ENCODE measurements around the gene ZSWIM4.
"Not testable (repeated sequence)": the region's sequence is repeated elsewhere in the genome, so short reads cannot be mapped to it uniquely, and the experiment has no call there.

The ZSWIM4 gene

GRCh38 chr19:13848798-13849676 lies 53.8 kb downstream of the ZSWIM4 start:
- H3K27ac Mint-ChIP-seq, result peak overlapping the region; percentile 100
- H3K4me1 Mint-ChIP-seq (ENCODE audit: low read depth in 2 of 2), result peaks cover 41% of the 10 kb centered on the region in 2 donors
- H3K27me3 Mint-ChIP-seq, result no peaks in the 10 kb centered on the region
- DNase-seq (peak in 1 of 3 experiments; percentile 27), ATAC-seq (replicated peaks) (no peak)
- peak overlapping the region; percentile 69 to 83 for H3K4me3 Mint-ChIP-seq
- no peaks in the 10 kb centered on the region for H3K9me3 Mint-ChIP-seq
- peaks cover 71% of the 10 kb centered on the region for H3K36me3 Mint-ChIP-seq (ENCODE audit: insufficient read depth)

- Mint-ChIP-seq H3K27ac (peak overlapping the region; percentile 100), H3K4me3 (peak overlapping the region; percentile 68 to 83), H3K4me1 (ENCODE audit: low read depth in 2 of 2) (peaks cover 29 to 34% of the 10 kb centered on the region in 2 donors), H3K27me3 (no peaks in the 10 kb centered on the region), H3K9me3 (no peaks in the 10 kb centered on the region), H3K36me3 (ENCODE audit: insufficient read depth) (peaks cover 59% of the 10 kb centered on the region)
- DNase-seq (peak; percentile 69 to 79 (median 74)), ATAC-seq (replicated peaks) (peak; percentile 12)
Measured at GRCh38 chr19:13849991-13850909, 55.0 kb downstream of the ZSWIM4 start.

GRCh38 chr19:13850910-13851733 lies 55.9 kb downstream of the ZSWIM4 start:
- Mint-ChIP-seq H3K4me3 (peak overlapping the region; percentile 68 to 72), H3K36me3 (ENCODE audit: insufficient read depth) (peaks cover 52% of the 10 kb centered on the region), H3K27me3 (no peaks in the 10 kb centered on the region), H3K4me1 (ENCODE audit: low read depth in 2 of 2) (peaks cover 21 to 28% of the 10 kb centered on the region in 2 donors), H3K27ac (peak overlapping the region; percentile 100), H3K9me3 (no peaks in the 10 kb centered on the region)
- peak; percentile 4 for ATAC-seq (replicated peaks)
- peak; percentile 35 to 56 (median 51) for DNase-seq

DNA sequence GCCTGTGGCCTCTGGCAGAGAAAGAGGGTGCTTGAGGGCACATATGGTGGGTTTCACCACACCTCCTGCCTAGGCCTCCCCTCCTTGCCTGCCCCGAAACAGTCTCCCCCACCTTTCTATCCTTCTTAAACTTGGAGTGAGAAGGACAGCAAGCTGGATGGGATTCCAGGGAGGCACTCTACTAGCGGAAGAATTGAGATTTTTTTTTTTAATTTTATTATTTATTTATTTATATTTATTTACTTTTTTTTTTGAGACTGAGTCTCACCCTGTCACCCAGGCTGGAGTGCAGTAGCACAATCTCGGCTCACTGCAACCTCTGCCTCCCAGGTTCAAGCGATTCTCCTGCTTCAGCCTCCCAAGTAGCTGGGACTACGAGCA lies 56.5 kb downstream of the ZSWIM4 start:
- not testable (repeated sequence) for H3K27me3 Mint-ChIP-seq; H3K4me3 Mint-ChIP-seq; DNase-seq; H3K9me3 Mint-ChIP-seq; ATAC-seq (replicated peaks)
- peaks cover 46% of the 10 kb centered on the region for H3K36me3 Mint-ChIP-seq (ENCODE audit: insufficient read depth)
- peak overlapping the region; percentile 100 for H3K27ac Mint-ChIP-seq
- peaks cover 15 to 22% of the 10 kb centered on the region in 2 donors for H3K4me1 Mint-ChIP-seq (ENCODE audit: low read depth in 2 of 2)

- Mint-ChIP-seq H3K27ac (peak overlapping the region in 1 of 2 donors; percentile 100), H3K36me3 (ENCODE audit: insufficient read depth) (peaks cover 41% of the 10 kb centered on the region), H3K4me1 (ENCODE audit: low read depth in 2 of 2) (peaks cover 12 to 18% of the 10 kb centered on the region in 2 donors)
- DNase-seq; ATAC-seq (replicated peaks); H3K27me3 Mint-ChIP-seq; H3K4me3 Mint-ChIP-seq; H3K9me3 Mint-ChIP-seq: not testable (repeated sequence)
Measured at GRCh38 chr19:13852171-13852707, 57.0 kb downstream of the ZSWIM4 start.

GRCh38 chr19:13856497-13856896 lies 61.3 kb downstream of the ZSWIM4 start:
- no peak overlapping the region for H3K4me3 Mint-ChIP-seq
- DNase-seq, result no peak
- H3K27ac Mint-ChIP-seq, result no peak overlapping the region
- ATAC-seq (replicated peaks), result no peak
- H3K27me3 Mint-ChIP-seq, result no peaks in the 10 kb centered on the region
- H3K36me3 Mint-ChIP-seq (ENCODE audit: insufficient read depth), result peaks cover 7% of the 10 kb centered on the region
- H3K9me3 Mint-ChIP-seq, result no peaks in the 10 kb centered on the region
- H3K4me1 Mint-ChIP-seq (ENCODE audit: low read depth in 2 of 2), result peaks cover 8 to 9% of the 10 kb centered on the region in 2 donors

DNA sequence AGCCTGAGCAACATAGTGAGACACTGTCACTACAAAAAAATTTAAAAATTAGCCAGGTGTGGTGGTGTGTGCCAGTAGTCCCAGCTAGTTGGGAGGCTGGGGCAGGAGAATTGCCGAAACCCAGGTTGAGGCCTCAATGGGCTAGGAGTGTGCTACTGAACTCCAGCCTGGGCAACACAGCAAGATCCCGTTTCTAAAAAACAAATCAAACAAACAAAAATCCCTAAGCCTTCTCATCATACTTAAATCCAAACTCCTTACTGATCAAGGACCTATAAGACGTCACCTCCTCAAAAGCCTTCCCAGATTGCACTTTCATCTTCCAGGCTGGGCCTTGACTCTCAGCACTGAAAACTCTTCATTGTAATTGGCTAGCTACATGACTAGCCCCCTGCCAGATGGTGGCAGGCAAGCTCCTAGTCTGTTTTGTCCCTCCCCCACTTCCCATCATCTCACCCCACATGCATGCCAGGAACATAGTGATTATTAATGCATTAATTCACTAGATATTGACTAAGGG lies 64.2 kb downstream of the ZSWIM4 start:
- no peak for DNase-seq

GRCh38 chr19:13860679-13861391 lies 65.6 kb downstream of the ZSWIM4 start:
- DNase-seq, result no peak
- peak overlapping the region; percentile 100 for H3K27ac Mint-ChIP-seq
- peaks cover 21% of the 10 kb centered on the region for H3K36me3 Mint-ChIP-seq (ENCODE audit: insufficient read depth)
- ATAC-seq (replicated peaks), result no peak
- peaks cover 28 to 31% of the 10 kb centered on the region in 2 donors for H3K4me1 Mint-ChIP-seq (ENCODE audit: low read depth in 2 of 2)
- H3K27me3 Mint-ChIP-seq, result peaks cover 15% of the 10 kb centered on the region in 2 donors
- peak overlapping the region; percentile 93 to 95 for H3K4me3 Mint-ChIP-seq
- H3K9me3 Mint-ChIP-seq, result no peaks in the 10 kb centered on the region

More for the DNA sequence above, 64.2 kb downstream of the ZSWIM4 start:
- Mint-ChIP-seq H3K9me3 (no peaks in the 10 kb centered on the region), H3K4me1 (ENCODE audit: low read depth in 2 of 2) (peaks cover 25 to 28% of the 10 kb centered on the region in 2 donors), H3K4me3 (peak overlapping the region; percentile 37 to 93), H3K27ac (no peak overlapping the region), H3K36me3 (ENCODE audit: insufficient read depth) (peaks cover 21% of the 10 kb centered on the region), H3K27me3 (peaks cover 9 to 10% of the 10 kb centered on the region in 2 donors)
- ATAC-seq (replicated peaks), result no peak

DNA sequence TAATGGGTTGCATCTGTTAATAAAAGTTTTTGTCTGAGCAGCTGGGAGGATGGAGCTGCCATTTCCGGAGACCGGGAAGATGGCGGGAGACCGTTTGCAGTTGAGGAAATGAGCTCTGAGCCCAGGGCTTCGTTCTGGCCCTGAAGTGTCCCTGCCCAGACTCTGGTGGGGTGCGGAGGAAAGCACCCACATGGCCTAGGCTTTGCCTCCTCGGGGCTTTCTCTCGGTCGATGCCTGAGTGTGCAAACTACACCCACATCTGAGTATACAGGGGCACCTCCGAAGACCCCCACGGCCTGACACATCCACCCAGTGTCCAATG lies 66.1 kb downstream of the ZSWIM4 start:
- peak; percentile 40 for ATAC-seq (replicated peaks)
- DNase-seq, result no peak
- Mint-ChIP-seq H3K4me3 (peak overlapping the region; percentile 93 to 95), H3K36me3 (ENCODE audit: insufficient read depth) (peaks cover 21% of the 10 kb centered on the region), H3K4me1 (ENCODE audit: low read depth in 2 of 2) (peaks cover 30 to 35% of the 10 kb centered on the region in 2 donors), H3K9me3 (no peaks in the 10 kb centered on the region), H3K27ac (peak overlapping the region; percentile 100), H3K27me3 (peaks cover 18 to 20% of the 10 kb centered on the region in 2 donors)

- Mint-ChIP-seq H3K9me3 (no peaks in the 10 kb centered on the region), H3K36me3 (ENCODE audit: insufficient read depth) (peaks cover 21% of the 10 kb centered on the region), H3K4me3 (peak overlapping the region; percentile 93 to 95), H3K27me3 (peaks cover 24 to 25% of the 10 kb centered on the region in 2 donors), H3K4me1 (ENCODE audit: low read depth in 2 of 2) (peaks cover 33 to 40% of the 10 kb centered on the region in 2 donors), H3K27ac (peak overlapping the region; percentile 100)
- peak; percentile 83 to 86 (median 86) for DNase-seq
- peak; percentile 88 for ATAC-seq (replicated peaks)
Measured at GRCh38 chr19:13861714-13862531, 66.7 kb downstream of the ZSWIM4 start.

DNA sequence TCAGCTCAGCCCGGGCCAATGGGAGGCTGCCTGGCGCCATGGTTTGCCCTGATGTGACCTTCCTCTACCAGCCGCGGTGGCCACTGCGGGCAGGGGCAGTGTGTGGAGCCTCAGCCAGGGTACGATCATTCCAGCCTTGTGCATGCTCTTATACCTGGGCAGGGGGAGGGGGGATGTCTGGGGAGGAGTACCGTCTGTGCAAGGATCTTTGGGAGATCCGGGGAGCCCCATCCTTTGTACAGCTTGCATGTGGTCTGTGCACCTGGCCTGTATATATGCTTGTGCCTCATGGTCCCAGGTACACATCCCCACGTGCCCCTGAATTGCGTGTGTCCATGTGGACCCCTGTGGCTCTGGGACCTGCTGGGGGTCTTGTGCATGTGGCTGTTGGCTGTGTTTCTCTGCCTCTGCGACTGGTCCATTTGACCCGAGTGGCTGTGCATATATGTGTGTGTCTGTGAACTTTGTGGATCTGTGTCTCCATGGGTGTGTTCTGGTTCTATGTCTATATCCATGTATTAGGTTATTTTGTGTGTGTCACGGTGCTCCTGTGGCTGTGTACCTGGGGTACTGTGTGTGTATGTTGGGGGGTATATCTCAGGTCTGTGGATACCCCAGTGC lies 68.9 kb downstream of the ZSWIM4 start:
- Mint-ChIP-seq H3K4me1 (ENCODE audit: low read depth in 2 of 2) (peaks cover 33 to 40% of the 10 kb centered on the region in 2 donors), H3K27me3 (peaks cover 30 to 47% of the 10 kb centered on the region in 2 donors), H3K9me3 (no peaks in the 10 kb centered on the region), H3K36me3 (ENCODE audit: insufficient read depth) (peaks cover 21% of the 10 kb centered on the region), H3K4me3 (peak overlapping the region; percentile 57 to 93), H3K27ac (peak overlapping the region in 1 of 2 donors; percentile 100)
- DNase-seq, result peak in 1 of 3 experiments; percentile 14
- ATAC-seq (replicated peaks), result no peak
